HepG2 (cell line): ENCODE data around the gene NAA11. TPM values are rescaled to one million over a fixed set of nuclear protein-coding genes. Genes with fewer than 3 reads are reported as not detected.

Experiments
- ATAC-seq: fragments of 200-7000 bp; cut with Tn5 transposase; 3 replicates; pipeline ENCODE4 v1.9.1; 2020; ENCODE audit warnings: mild to moderate bottlenecking, moderate library complexity
- BruUV-seq: library from RNA; stranded (reverse); fragments of 400-500 nt; replicated peaks from 2 replicates; lab custom pipeline; 2021; lab: Mats Ljungman, UMichigan
- CTCF ChIA-PET: fragments of 300-600 bp; formaldehyde crosslinking; extraction: SDS; loops from one replicate; lab custom pipeline; 2021; ENCODE audit warnings: low total read pairs, inconsistent platforms, low intra/inter-chr PET ratio; lab: Yijun Ruan, JAX
- POLR2A ChIA-PET: fragments of 350-600 bp; sonication (Branson Sonifier 250); formaldehyde crosslinking; loops from one replicate; lab custom pipeline; 2020; ENCODE audit warnings: antibody characterized with exemption, inconsistent platforms; lab: Yijun Ruan, JAX
- DNase-seq: peaks from one replicate; pipeline ENCODE4 v3.0.0-alpha.2; 2015; ENCODE audit warnings: low spot score
- FAIRE-seq: peaks from 3 replicates; lab custom pipeline; 2011; peaks lifted over from hg19 to GRCh38; lab: Jason Lieb, UNC
- H2AFZ ChIP-seq: one replicate; pipeline ENCODE4 v1.6.1; 2011; ENCODE audit warnings: low read length, inconsistent platforms
- H3K27ac ChIP-seq: fragments of 300-600 bp; 3 replicates; pipeline ENCODE4 v1.8.0; 2011; ENCODE audit warnings: mixed run types, mild to moderate bottlenecking, mixed read lengths, low read length, inconsistent platforms; ENCODE audit not compliant: insufficient read depth; ENCODE audit errors: extremely low read length
- H3K27me3 ChIP-seq, 2 experiments: fragments of 200-600 bp in 1 of 2; 2 replicates in 1 of 2; 3 replicates in 1 of 2; pipeline versions ENCODE4 v1.6.0 to v1.8.0; 2011; ENCODE audit warnings: low read length in 2 of 2, mild to moderate bottlenecking in 2 of 2, moderate library complexity in 2 of 2, inconsistent platforms in 1 of 2; ENCODE audit not compliant: insufficient read depth in 2 of 2, control insufficient read depth in 1 of 2
- H3K36me3 ChIP-seq, 2 experiments: fragments of 200-600 bp in 1 of 2; replicated peaks in 1 of 2; 2 replicates in 1 of 2; 3 replicates in 1 of 2; pipeline versions ENCODE4 v1.5.1 to v1.8.0; 2011; ENCODE audit warnings: low read length in 2 of 2, inconsistent platforms in 1 of 2; ENCODE audit not compliant: insufficient read depth in 2 of 2, control insufficient read depth in 1 of 2
- H3K4me1 ChIP-seq: 2 replicates; pipeline ENCODE4 v1.5.1; 2012; ENCODE audit warnings: low read length, inconsistent platforms; ENCODE audit not compliant: insufficient read depth
- H3K4me2 ChIP-seq: 2 replicates; pipeline ENCODE4 v1.6.0; 2011; ENCODE audit warnings: low read depth, low read length, inconsistent platforms
- H3K4me3 ChIP-seq, 3 experiments: fragments of 200-600 bp in 1 of 3; sonication (generic), shearing (Covaris generic) in 1 of 3; replicated peaks in 1 of 3; 2 replicates each; pipeline ENCODE4 v1.5.1; 2011 to 2016; ENCODE audit warnings: low read length in 3 of 3, inconsistent platforms in 2 of 3, low read depth in 2 of 3, mild to moderate bottlenecking in 2 of 3, control low read depth in 1 of 3, mixed read lengths in 1 of 3; ENCODE audit not compliant: insufficient read depth in 1 of 3
- H3K79me2 ChIP-seq: one replicate; pipeline ENCODE4 v1.6.1; 2011; ENCODE audit warnings: low read length, inconsistent platforms; ENCODE audit not compliant: insufficient read depth
- H3K9ac ChIP-seq: 2 replicates; pipeline ENCODE4 v1.6.0; 2011; ENCODE audit warnings: mild to moderate bottlenecking, low read depth, low read length, inconsistent platforms; ENCODE audit not compliant: insufficient read depth
- H3K9me3 ChIP-seq: 2 replicates; pipeline ENCODE4 v1.5.1; 2012; ENCODE audit warnings: mild to moderate bottlenecking, low read length
- H4K20me1 ChIP-seq: 2 replicates; pipeline ENCODE4 v1.6.0; 2011; ENCODE audit warnings: inconsistent platforms, mild to moderate bottlenecking, low read length, moderate library complexity; ENCODE audit not compliant: insufficient read depth
- ETV5 ChIP-seq: IDR thresholded peaks from 2 replicates; pipeline ENCODE4 v1.6.1; 2018; ENCODE audit warnings: missing biosample characterization, missing genetic modification reagents, inconsistent platforms, borderline replicate concordance
- MXI1 ChIP-seq: IDR thresholded peaks from 3 replicates; pipeline ENCODE4 v1.6.1; 2012; ENCODE audit warnings: low read depth, low read length, inconsistent platforms, borderline replicate concordance
- NCOR1 ChIP-seq: fragments of 200-600 bp; sonication (generic); IDR thresholded peaks from 2 replicates; pipeline ENCODE4 v1.7.0; 2017; ENCODE audit warnings: antibody characterized with exemption, low read length, borderline replicate concordance
- NONO ChIP-seq, 2 experiments: fragments of 450-650 bp in 1 of 2; sonication (generic) in 1 of 2; formaldehyde crosslinking in 1 of 2; IDR thresholded peaks in 1 of 2; conservative IDR thresholded peaks in 1 of 2; 2 replicates each; pipeline versions ENCODE4 v1.6.1 to v1.8.0; 2017 to 2022; ENCODE audit warnings: mild to moderate bottlenecking in 1 of 2, missing genetic modification reagents in 1 of 2, moderate library complexity in 1 of 2
- SAFB2 ChIP-seq: sonication (generic); formaldehyde crosslinking; IDR thresholded peaks from 2 replicates; pipeline ENCODE4 v1.5.1; 2020; ENCODE audit warnings: missing genetic modification reagents, low read depth, mild to moderate bottlenecking, borderline replicate concordance
- SMAD1 ChIP-seq: sonication (generic); formaldehyde crosslinking; IDR thresholded peaks from 2 replicates; pipeline ENCODE4 v1.4.0; 2020; ENCODE audit warnings: missing genetic modification reagents, low read depth, mild to moderate bottlenecking, borderline replicate concordance
- ZNF329 ChIP-seq: sonication (generic); formaldehyde crosslinking; IDR thresholded peaks from 2 replicates; pipeline ENCODE4 v1.9.0; 2021; ENCODE audit warnings: low read depth, mild to moderate bottlenecking, missing genetic modification reagents
- ZNF749 ChIP-seq: sonication (generic); formaldehyde crosslinking; IDR thresholded peaks from 2 replicates; pipeline ENCODE4 v1.8.0; 2022; ENCODE audit warnings: mild to moderate bottlenecking, missing genetic modification reagents, moderate library complexity, borderline replicate concordance
- ZNF777 ChIP-seq: sonication (generic); formaldehyde crosslinking; IDR thresholded peaks from 2 replicates; pipeline ENCODE4 v1.4.0; 2020; ENCODE audit warnings: missing genetic modification reagents
- WGBS: methylation state at CpG from one replicate; pipeline ENCODE4 v1.1.6; 2017; ENCODE audit warnings: low lambda C conversion rate; 5-methylcytosine and 5-hydroxymethylcytosine counted together
- in situ Hi-C: cut with HindIII; loops from 2 replicates; pipeline ENCODE4 v1.10.0; 2017; ENCODE audit warnings: low pct_unique_long_range_greater_than_20kb; ENCODE audit not compliant: extremely low pct_ligation_motif_present
- intact Hi-C: fragments of 100-400 bp; cut with micrococcal nuclease; formaldehyde crosslinking; loops from one replicate; pipeline ENCODE4 v1.10.0; 2022; ENCODE audit not compliant: unreplicated experiment
- polyA plus RNA-seq, 8 experiments: library from polyadenylated mRNA; depleted of rRNA in 3 of 8; stranded (reverse) in 7 of 8; unstranded in 1 of 8; fragments of >200 nt; fragmentation: Illumina TruSeq in 4 of 8; extraction: Trizol in 4 of 8; gene quantifications; 2 replicates each; pipeline versions ENCODE4 v1.2.1 to v1.2.3, GENCODE V29; 2011 to 2016; ENCODE audit warnings: low read depth in 4 of 8, missing spikeins in 1 of 8, mixed read lengths in 1 of 8; ENCODE audit not compliant: insufficient read depth in 1 of 8
- total RNA-seq, 5 experiments: library from RNA; depleted of rRNA; stranded (reverse); fragments of >200 nt; fragmentation: Illumina TruSeq; extraction: Trizol; gene quantifications; 2 replicates each; pipeline ENCODE4 v1.2.3, GENCODE V29; 2016; ENCODE audit warnings: low read depth in 1 of 5
- TF ChIP-seq, protein P1 (sequence below): sonication (generic); formaldehyde crosslinking; IDR thresholded peaks from 2 replicates; pipeline ENCODE4 v1.8.1; 2022; ENCODE audit warnings: low read depth, mild to moderate bottlenecking, missing genetic modification reagents
- TF ChIP-seq, protein P2 (sequence below): sonication (generic); formaldehyde crosslinking; IDR thresholded peaks from 2 replicates; pipeline ENCODE4 v1.5.0; 2020; ENCODE audit warnings: mild to moderate bottlenecking, missing genetic modification reagents
- TF ChIP-seq, protein P3 (sequence below): sonication (generic); formaldehyde crosslinking; conservative IDR thresholded peaks from 2 replicates; pipeline ENCODE4 v1.8.1; 2023; ENCODE audit warnings: missing genetic modification reagents
- TF ChIP-seq, protein P4 (sequence below), 2 experiments: sonication (generic) in 1 of 2; formaldehyde crosslinking in 1 of 2; IDR thresholded peaks; 2 replicates each; pipeline versions ENCODE4 v1.4.0 to v1.6.1; 2018 to 2020; ENCODE audit warnings: missing genetic modification reagents in 2 of 2, borderline replicate concordance in 1 of 2, low read depth in 1 of 2, mild to moderate bottlenecking in 1 of 2, missing biosample characterization in 1 of 2
- TF ChIP-seq, protein P5 (sequence below): sonication (generic); formaldehyde crosslinking; IDR thresholded peaks from 2 replicates; pipeline ENCODE4 v1.4.0; 2020; ENCODE audit warnings: mild to moderate bottlenecking, low read depth, missing genetic modification reagents

NAA11 gene
- total and polyA plus RNA-seq, 2 of the 13 experiments (the other 11 are each of a cell fraction or from before 2014, with no cell fraction given) = not detected

DNA sequence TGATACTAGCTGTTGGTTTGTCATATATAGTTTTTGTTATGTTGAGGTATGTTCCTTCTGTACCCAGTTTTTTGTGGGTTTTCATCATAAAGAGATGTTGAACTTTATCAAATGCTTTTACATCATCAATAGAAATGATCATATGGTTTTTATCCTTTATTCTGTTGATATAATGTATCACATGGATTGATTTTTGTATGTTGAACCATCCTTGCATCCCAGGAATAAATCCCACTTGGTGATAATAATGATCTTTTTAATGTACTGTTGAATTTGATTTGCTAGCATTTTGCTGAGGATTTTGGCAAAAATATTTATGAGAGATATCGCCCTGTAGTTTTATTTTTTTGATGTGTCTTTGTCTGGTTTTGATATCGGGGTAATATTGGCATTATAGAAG is 22.5 kb upstream of the NAA11 start:
- BruUV-seq = no TSS peak
- in situ Hi-C loops (no loop called here), intact Hi-C loops (no loop called here)
- ChIA-PET CTCF (no interaction called here), POLR2A (no interaction called here)
- H3K4me3 ChIP-seq = no peak overlapping the region
- no peak overlapping the region for H2AFZ ChIP-seq
- H4K20me1 ChIP-seq = no peaks in the 10 kb centered on the region
- 1% methylated on average over 2 of the region's 2 CpGs for WGBS
- H3K4me2 ChIP-seq = no peak overlapping the region
- FAIRE-seq = no peak
- H3K36me3 ChIP-seq = no peaks in the 10 kb centered on the region
- H3K27me3 ChIP-seq = no peaks in the 10 kb centered on the region
- no peaks in the 10 kb centered on the region for H3K9me3 ChIP-seq
- no peaks in the 10 kb centered on the region for H3K4me1 ChIP-seq
- TF ChIP-seq ZNF749 (CRISPR knock-in tag) = no peak
- TF ChIP-seq ZNF777 (CRISPR knock-in tag) = no peak
- TF ChIP-seq SAFB2 (CRISPR knock-in tag) = no peak
- TF ChIP-seq SMAD1 = no peak
- no peak for TF ChIP-seq ETV5
- TF ChIP-seq, protein P1, sequence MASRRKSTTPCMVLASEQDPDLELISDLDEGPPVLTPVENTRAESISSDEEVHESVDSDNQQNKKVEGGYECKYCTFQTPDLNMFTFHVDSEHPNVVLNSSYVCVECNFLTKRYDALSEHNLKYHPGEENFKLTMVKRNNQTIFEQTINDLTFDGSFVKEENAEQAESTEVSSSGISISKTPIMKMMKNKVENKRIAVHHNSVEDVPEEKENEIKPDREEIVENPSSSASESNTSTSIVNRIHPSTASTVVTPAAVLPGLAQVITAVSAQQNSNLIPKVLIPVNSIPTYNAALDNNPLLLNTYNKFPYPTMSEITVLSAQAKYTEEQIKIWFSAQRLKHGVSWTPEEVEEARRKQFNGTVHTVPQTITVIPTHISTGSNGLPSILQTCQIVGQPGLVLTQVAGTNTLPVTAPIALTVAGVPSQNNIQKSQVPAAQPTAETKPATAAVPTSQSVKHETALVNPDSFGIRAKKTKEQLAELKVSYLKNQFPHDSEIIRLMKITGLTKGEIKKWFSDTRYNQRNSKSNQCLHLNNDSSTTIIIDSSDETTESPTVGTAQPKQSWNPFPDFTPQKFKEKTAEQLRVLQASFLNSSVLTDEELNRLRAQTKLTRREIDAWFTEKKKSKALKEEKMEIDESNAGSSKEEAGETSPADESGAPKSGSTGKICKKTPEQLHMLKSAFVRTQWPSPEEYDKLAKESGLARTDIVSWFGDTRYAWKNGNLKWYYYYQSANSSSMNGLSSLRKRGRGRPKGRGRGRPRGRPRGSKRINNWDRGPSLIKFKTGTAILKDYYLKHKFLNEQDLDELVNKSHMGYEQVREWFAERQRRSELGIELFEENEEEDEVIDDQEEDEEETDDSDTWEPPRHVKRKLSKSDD (CRISPR knock-in tag) = no peak
- no peak for TF ChIP-seq NCOR1
- no peak for TF ChIP-seq ZNF329 (CRISPR knock-in tag)
- TF ChIP-seq, protein P2, sequence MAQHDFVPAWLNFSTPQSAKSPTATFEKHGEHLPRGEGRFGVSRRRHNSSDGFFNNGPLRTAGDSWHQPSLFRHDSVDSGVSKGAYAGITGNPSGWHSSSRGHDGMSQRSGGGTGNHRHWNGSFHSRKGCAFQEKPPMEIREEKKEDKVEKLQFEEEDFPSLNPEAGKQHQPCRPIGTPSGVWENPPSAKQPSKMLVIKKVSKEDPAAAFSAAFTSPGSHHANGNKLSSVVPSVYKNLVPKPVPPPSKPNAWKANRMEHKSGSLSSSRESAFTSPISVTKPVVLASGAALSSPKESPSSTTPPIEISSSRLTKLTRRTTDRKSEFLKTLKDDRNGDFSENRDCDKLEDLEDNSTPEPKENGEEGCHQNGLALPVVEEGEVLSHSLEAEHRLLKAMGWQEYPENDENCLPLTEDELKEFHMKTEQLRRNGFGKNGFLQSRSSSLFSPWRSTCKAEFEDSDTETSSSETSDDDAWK (CRISPR knock-in tag) = no peak
- TF ChIP-seq, protein P3, sequence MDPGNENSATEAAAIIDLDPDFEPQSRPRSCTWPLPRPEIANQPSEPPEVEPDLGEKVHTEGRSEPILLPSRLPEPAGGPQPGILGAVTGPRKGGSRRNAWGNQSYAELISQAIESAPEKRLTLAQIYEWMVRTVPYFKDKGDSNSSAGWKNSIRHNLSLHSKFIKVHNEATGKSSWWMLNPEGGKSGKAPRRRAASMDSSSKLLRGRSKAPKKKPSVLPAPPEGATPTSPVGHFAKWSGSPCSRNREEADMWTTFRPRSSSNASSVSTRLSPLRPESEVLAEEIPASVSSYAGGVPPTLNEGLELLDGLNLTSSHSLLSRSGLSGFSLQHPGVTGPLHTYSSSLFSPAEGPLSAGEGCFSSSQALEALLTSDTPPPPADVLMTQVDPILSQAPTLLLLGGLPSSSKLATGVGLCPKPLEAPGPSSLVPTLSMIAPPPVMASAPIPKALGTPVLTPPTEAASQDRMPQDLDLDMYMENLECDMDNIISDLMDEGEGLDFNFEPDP (CRISPR knock-in tag) = no peak
- TF ChIP-seq, protein P4, sequence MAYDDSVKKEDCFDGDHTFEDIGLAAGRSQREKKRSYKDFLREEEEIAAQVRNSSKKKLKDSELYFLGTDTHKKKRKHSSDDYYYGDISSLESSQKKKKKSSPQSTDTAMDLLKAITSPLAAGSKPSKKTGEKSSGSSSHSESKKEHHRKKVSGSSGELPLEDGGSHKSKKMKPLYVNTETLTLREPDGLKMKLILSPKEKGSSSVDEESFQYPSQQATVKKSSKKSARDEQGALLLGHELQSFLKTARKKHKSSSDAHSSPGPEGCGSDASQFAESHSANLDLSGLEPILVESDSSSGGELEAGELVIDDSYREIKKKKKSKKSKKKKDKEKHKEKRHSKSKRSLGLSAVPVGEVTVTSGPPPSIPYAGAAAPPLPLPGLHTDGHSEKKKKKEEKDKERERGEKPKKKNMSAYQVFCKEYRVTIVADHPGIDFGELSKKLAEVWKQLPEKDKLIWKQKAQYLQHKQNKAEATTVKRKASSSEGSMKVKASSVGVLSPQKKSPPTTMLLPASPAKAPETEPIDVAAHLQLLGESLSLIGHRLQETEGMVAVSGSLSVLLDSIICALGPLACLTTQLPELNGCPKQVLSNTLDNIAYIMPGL (CRISPR knock-in tag; IDR thresholded peaks at IDR 0.05; ENCODE audit: borderline replicate concordance in 1 of 2, low read depth in 1 of 2) = no peak
- TF ChIP-seq, protein P5, sequence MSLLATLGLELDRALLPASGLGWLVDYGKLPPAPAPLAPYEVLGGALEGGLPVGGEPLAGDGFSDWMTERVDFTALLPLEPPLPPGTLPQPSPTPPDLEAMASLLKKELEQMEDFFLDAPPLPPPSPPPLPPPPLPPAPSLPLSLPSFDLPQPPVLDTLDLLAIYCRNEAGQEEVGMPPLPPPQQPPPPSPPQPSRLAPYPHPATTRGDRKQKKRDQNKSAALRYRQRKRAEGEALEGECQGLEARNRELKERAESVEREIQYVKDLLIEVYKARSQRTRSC (CRISPR knock-in tag) = no peak
- TF ChIP-seq NONO (IDR thresholded peaks at IDR 0.05) = no peak
- no peak for TF ChIP-seq NONO (CRISPR knock-in tag; conservative IDR thresholded peaks at IDR 0.05)
- no peak for TF ChIP-seq MXI1
- H3K79me2 ChIP-seq = no peaks in the 10 kb centered on the region
- H3K9ac ChIP-seq = no peak overlapping the region
- H3K27ac ChIP-seq = no peak overlapping the region
- no peak for ATAC-seq
- DNase-seq = no peak
